Activated naive CD4-positive, alpha-beta T cell treated with anti-CD3 and anti-CD28 coated beads for 36 hours (primary cell): ENCODE results near the gene KIF16B. TPM values are rescaled to one million over a fixed set of nuclear protein-coding genes. Genes with fewer than 3 reads are reported as not detected.
"Not testable (repeated sequence)": the region's sequence is repeated elsewhere in the genome, so short reads cannot be mapped to it uniquely, and the experiment has no call there.

Source experiments
- CTCF ChIA-PET: fragments of 350-600 bp; sonication (Branson Sonifier 250); formaldehyde crosslinking; loops from one replicate; lab custom pipeline; 2021; ENCODE audit warnings: antibody characterized with exemption; lab: Charles Lee
- DNase-seq: peaks from one replicate; pipeline ENCODE4 v3.0.0-alpha.2; 2020
- H3K27ac Mint-ChIP-seq: one replicate; pipeline ENCODE4 v1.8.0; 2021; ENCODE audit warnings: mild to moderate bottlenecking, mixed read lengths
- H3K27me3 Mint-ChIP-seq: one replicate; pipeline ENCODE4 v1.8.0; 2021; ENCODE audit warnings: low read depth, mixed read lengths
- H3K36me3 Mint-ChIP-seq: one replicate; pipeline ENCODE4 v1.8.0; 2021; ENCODE audit warnings: low read depth, mixed read lengths
- H3K4me1 Mint-ChIP-seq: one replicate; pipeline ENCODE4 v1.8.0; 2021; ENCODE audit warnings: low read depth, mixed read lengths
- H3K4me3 Mint-ChIP-seq: one replicate; pipeline ENCODE4 v1.8.0; 2021; ENCODE audit warnings: mild to moderate bottlenecking, moderate library complexity, mixed read lengths
- H3K9me3 Mint-ChIP-seq: one replicate; pipeline ENCODE4 v1.8.0; 2021; ENCODE audit warnings: mixed read lengths
- intact Hi-C: fragments of 100-400 bp; cut with micrococcal nuclease; formaldehyde crosslinking; loops from one replicate; pipeline ENCODE4 v1.15.1; 2023
- total RNA-seq, 2 experiments: library from RNA; stranded (reverse); gene quantifications; one replicate each; pipeline ENCODE4 v1.2.3, GENCODE V29; 2021

Gene KIF16B
- total RNA-seq, 2 experiments from 2014 or later, result 5.1 to 5.6 TPM

DNA sequence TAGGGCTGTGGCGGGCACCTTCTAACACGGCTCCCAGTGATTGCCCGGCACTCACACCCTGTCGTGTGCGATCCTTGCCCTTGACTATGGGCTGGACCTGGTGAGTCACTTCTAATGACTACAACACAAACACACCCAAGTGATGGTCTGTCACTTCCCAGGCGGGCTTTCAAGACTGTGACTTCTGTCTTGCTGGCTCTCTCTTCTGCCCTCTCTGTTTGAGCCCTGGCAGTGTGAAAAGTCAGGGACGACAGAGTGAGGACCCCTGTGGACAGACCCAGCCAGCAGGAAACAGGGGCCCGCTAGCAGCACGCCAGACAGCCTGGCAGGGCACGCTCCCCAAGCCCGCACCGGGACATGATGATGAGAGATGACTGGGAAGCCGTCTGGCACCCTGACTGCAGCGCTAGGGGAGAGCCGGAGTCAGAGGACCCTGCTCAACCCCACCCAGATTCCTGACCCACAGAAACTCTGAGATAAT is 43.0 kb downstream of the KIF16B start:
- Mint-ChIP-seq H3K9me3 (no peaks in the 10 kb centered on the region), H3K27me3 (no peaks in the 10 kb centered on the region), H3K27ac (no peak overlapping the region), H3K4me3 (no peak overlapping the region), H3K36me3 (peaks cover 14% of the 10 kb centered on the region), H3K4me1 (no peaks in the 10 kb centered on the region)
- CTCF ChIA-PET, result no interaction called here
- intact Hi-C loops, result no loop called here
- no peak for DNase-seq

DNA sequence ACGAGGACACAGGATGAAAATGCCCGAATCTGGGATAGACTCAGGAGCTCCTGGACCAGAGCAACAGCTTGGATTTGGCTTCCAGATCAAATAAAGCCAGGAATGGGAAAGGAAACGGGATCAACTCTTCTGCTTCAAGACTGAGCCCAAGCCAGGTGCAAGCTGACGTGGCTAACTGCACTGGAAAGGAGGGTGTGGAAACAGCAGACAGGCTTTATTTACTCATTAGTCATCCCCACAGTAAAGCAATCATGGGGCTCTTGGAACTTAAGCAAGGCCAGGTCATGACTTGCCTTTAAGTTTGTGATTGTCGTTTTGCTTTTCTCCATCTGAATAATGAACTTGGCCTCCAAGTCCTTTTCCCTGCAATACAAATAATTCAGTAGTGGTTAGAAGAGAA is 45.2 kb downstream of the KIF16B start:
- H3K4me1 Mint-ChIP-seq, result no peaks in the 10 kb centered on the region
- peaks cover 29% of the 10 kb centered on the region for H3K36me3 Mint-ChIP-seq
- H3K27me3 Mint-ChIP-seq, result no peaks in the 10 kb centered on the region
- no peak for DNase-seq
- H3K9me3 Mint-ChIP-seq, result no peaks in the 10 kb centered on the region
- H3K4me3 Mint-ChIP-seq, result no peak overlapping the region
- H3K27ac Mint-ChIP-seq, result no peak overlapping the region
- CTCF ChIA-PET, result no interaction called here
- intact Hi-C loops, result no loop called here

GRCh38 chr20:16527438-16527837 is 45.8 kb downstream of the KIF16B start:
- Mint-ChIP-seq H3K36me3 (peaks cover 36% of the 10 kb centered on the region), H3K27ac (no peak overlapping the region), H3K27me3 (no peaks in the 10 kb centered on the region), H3K9me3 (no peaks in the 10 kb centered on the region), H3K4me1 (no peaks in the 10 kb centered on the region), H3K4me3 (no peak overlapping the region)
- intact Hi-C loops, result no loop called here
- DNase-seq, result no peak
- CTCF ChIA-PET, result no interaction called here

DNA sequence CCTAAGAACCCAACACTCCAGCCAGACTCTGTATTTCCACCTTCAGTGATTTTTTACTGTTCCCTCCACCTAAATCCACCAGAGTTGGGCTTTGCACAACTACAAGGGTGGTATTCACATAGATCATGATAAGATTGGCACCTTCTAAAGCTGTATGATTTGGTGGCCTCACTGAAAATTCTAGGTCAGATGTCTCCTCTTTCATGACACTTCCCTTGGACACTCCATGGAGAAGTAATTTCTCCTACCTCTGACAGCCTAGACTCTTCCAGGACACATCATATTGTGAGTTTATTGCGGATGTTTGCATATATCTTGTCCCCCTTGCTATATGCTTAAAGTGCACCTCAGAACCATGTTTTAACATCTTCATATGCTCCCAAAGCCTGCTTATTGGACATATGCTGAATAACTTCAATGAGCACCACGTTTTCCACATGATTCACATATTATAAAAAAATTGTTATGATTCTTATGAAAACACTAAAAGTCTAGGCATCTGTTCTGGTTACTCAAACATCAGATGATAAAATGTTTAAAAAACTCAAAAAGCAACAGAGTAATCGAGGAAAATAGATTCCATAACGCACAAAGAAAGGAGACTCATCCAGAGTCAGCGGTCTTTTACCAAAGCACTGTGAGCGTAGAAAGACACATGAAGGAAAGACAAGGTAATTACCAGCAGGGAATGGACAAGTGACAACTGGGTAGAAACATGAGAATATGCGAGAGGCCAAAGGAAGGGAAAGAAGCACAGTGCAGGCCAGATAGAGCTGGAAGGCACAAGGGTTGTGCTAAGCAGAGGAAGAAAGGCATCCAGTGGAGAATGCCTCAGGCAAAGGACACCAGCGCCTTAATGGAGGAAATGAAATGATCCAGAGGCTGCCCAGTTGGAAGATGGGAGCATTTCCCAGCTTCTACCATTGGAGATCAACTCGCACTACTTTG is 46.5 kb downstream of the KIF16B start:
- no peak for DNase-seq
- no peak overlapping the region for H3K4me3 Mint-ChIP-seq
- CTCF ChIA-PET, result no interaction called here
- no peaks in the 10 kb centered on the region for H3K9me3 Mint-ChIP-seq
- no peak overlapping the region for H3K27ac Mint-ChIP-seq
- H3K4me1 Mint-ChIP-seq, result no peaks in the 10 kb centered on the region
- H3K27me3 Mint-ChIP-seq, result no peaks in the 10 kb centered on the region
- peaks cover 36% of the 10 kb centered on the region for H3K36me3 Mint-ChIP-seq
- intact Hi-C loops, result no loop called here

DNA sequence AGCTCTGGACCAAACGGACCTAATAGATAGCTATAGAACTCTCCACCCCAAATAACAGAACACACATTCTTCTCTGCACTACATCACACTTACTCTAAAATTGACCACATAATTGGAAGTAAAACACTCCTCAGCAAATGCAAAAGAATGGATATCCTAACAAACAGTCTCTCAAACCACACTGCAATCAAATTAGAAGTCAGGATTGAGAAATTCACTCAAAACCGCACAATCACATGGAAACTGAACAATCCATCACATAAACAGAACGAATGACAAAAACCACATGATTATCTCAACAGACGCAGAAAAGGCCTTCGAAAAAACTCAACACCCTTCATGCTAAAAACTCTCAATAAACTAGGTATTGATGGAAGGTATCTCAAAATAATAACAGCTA is 50.6 kb downstream of the KIF16B start:
- H3K9me3 Mint-ChIP-seq, H3K27ac Mint-ChIP-seq: not testable (repeated sequence)

DNA sequence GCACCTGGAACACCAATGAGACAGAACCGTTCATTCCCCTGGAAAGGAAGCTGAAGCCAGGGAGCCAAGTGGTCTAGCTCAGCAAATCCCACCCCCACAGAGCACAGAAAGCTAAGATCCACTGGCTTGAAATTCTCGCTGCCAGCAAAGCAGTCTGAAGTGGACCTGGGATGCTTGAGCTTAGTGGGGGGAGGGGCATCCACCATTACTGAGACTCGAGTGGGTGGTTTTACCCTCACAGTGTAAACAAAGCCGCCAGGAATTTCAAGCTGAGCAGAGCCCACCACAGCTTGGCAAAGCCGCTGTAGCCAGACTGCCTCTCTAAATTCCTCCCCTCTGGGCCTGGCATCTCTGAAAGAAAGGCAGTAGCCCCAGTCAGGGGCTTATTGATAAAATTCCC is 53.1 kb downstream of the KIF16B start:
- H3K9me3 Mint-ChIP-seq, result no peaks in the 10 kb centered on the region
- H3K4me3 Mint-ChIP-seq, result no peak overlapping the region
- CTCF ChIA-PET, result interaction anchor here (1.5 kb wide), 1 partner anchor 241 kb away, joined by 3 read pairs; no protein-coding TSS in a partner anchor
- no peak overlapping the region for H3K27ac Mint-ChIP-seq
- H3K36me3 Mint-ChIP-seq, result peaks cover 22% of the 10 kb centered on the region
- no peak for DNase-seq
- H3K27me3 Mint-ChIP-seq, result no peaks in the 10 kb centered on the region
- peaks cover 5% of the 10 kb centered on the region for H3K4me1 Mint-ChIP-seq
- intact Hi-C loops, result no loop called here

More for the DNA sequence above, 50.6 kb downstream of the KIF16B start:
- H3K36me3 Mint-ChIP-seq, result peaks cover 36% of the 10 kb centered on the region
- H3K27me3 Mint-ChIP-seq, DNase-seq, H3K4me3 Mint-ChIP-seq, intact Hi-C loops, H3K4me1 Mint-ChIP-seq: not testable (repeated sequence)
- CTCF ChIA-PET, result interaction anchor here (0.5 kb wide), 1 partner anchor 102 kb away, joined by 3 read pairs; no protein-coding TSS in a partner anchor

DNA sequence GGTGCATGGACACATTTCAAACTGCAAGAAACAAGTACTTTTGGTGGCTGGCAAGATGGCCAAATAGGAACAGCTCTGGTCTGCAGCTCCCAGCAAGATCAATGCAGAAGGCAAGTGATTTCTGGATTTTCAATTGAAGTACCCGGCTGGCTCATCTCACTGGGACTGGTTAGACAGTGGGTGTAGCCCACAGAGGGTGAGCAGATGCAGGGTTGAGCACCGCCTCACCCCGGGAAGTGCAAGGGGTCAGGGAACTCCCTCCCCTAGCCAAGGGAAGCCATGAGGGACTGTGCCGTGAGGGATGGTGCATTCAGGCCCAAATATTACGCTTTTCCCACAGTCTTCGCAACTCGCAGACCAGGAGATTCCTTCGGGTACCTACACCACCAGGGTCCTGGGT is 53.6 kb downstream of the KIF16B start:
- not testable (repeated sequence) for H3K27me3 Mint-ChIP-seq, DNase-seq, H3K9me3 Mint-ChIP-seq, H3K4me3 Mint-ChIP-seq, H3K4me1 Mint-ChIP-seq, H3K27ac Mint-ChIP-seq
- intact Hi-C loops, result loop anchor here (2.0 kb wide), 1 partner anchor 301 kb away; no protein-coding TSS in a partner anchor
- CTCF ChIA-PET, result interaction anchor here (1.5 kb wide), 1 partner anchor 241 kb away, joined by 3 read pairs; no protein-coding TSS in a partner anchor
- peaks cover 17% of the 10 kb centered on the region for H3K36me3 Mint-ChIP-seq

GRCh38 chr20:16518784-16519084 is 54.5 kb downstream of the KIF16B start:
- no peak overlapping the region for H3K4me3 Mint-ChIP-seq
- no peaks in the 10 kb centered on the region for H3K27me3 Mint-ChIP-seq
- CTCF ChIA-PET, result interaction anchor here (1.0 to 1.5 kb wide), 2 partner anchors 243 to 303 kb away, joined by 3 read pairs; no protein-coding TSS in a partner anchor
- intact Hi-C loops, result loop anchor here (1.0 to 2.0 kb wide), 2 partner anchors 243 to 302 kb away; no protein-coding TSS in a partner anchor
- no peak for DNase-seq
- no peak overlapping the region for H3K27ac Mint-ChIP-seq
- peaks cover 5% of the 10 kb centered on the region for H3K4me1 Mint-ChIP-seq
- H3K36me3 Mint-ChIP-seq, result peaks cover 15% of the 10 kb centered on the region
- H3K9me3 Mint-ChIP-seq, result no peaks in the 10 kb centered on the region

- Mint-ChIP-seq H3K4me1 (peaks cover 5% of the 10 kb centered on the region), H3K9me3 (no peaks in the 10 kb centered on the region), H3K4me3 (no peak overlapping the region), H3K27ac (no peak overlapping the region), H3K27me3 (no peaks in the 10 kb centered on the region), H3K36me3 (peaks cover 12% of the 10 kb centered on the region)
- intact Hi-C loops, result loop anchor here (1.0 to 2.0 kb wide), 2 partner anchors 243 to 303 kb away; no protein-coding TSS in a partner anchor
- peak; percentile 55 for DNase-seq
- CTCF ChIA-PET, result interaction anchor here (0.9 to 1.5 kb wide), 3 partner anchors 119 to 304 kb away, joined by 3 read pairs; no protein-coding TSS in a partner anchor
Observed at GRCh38 chr20:16517946-16518783, 55.1 kb downstream of the KIF16B start.

GRCh38 chr20:16516794-16517193 is 56.5 kb downstream of the KIF16B start:
- intact Hi-C loops, result no loop called here
- Mint-ChIP-seq H3K4me1 (peaks cover 5% of the 10 kb centered on the region), H3K4me3 (no peak overlapping the region), H3K27ac (no peak overlapping the region), H3K27me3 (no peaks in the 10 kb centered on the region), H3K36me3 (peaks cover 4% of the 10 kb centered on the region), H3K9me3 (no peaks in the 10 kb centered on the region)
- CTCF ChIA-PET, result interaction anchor here (0.7 kb wide), 1 partner anchor 212 kb away, joined by 5 read pairs; no protein-coding TSS in a partner anchor
- DNase-seq, result no peak

DNA sequence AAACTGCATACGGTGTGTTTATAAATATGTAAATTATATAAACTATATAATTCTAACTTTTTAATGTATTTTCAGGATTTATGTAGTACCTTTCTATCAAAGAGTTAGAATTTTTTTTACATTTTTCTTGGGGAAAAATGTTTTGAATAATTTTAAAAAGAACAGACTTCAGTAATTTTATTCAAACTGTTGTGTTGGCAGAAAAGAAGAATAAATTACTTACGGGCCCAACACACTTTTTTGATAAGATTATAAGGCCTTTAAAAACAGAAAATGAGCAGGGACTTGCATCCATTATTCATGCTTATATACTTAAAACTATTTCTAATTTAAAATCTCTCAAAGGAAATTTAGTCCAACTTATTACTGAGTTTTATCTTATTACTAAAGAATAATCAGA is 58.2 kb downstream of the KIF16B start:
- Mint-ChIP-seq H3K27me3 (no peaks in the 10 kb centered on the region), H3K4me1 (peaks cover 5% of the 10 kb centered on the region), H3K27ac (no peak overlapping the region), H3K4me3 (no peak overlapping the region), H3K36me3 (peaks cover 6% of the 10 kb centered on the region), H3K9me3 (no peaks in the 10 kb centered on the region)
- no peak for DNase-seq
- intact Hi-C loops, result no loop called here
- CTCF ChIA-PET, result no interaction called here

DNA sequence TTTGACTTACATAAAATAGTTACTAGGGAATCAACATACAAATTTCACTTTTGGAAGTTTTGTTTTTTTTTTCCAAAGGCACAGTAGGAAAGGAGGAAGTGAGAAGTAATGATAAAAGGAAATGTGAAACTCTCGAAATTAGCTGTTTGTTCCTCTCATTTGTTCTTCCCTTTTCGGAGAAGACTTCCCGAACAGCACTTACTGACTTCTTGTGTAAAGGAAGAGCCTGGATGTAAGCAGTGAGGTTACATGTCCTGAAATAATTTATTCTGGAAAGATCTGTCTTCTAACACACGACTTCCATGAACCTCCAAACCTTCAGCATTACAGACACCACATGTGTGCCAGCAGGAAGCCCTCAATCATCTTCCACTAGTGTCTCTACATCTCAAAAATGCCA is 59.1 kb downstream of the KIF16B start:
- Mint-ChIP-seq H3K9me3 (no peaks in the 10 kb centered on the region), H3K36me3 (peaks cover 6% of the 10 kb centered on the region), H3K4me3 (no peak overlapping the region), H3K27ac (no peak overlapping the region), H3K27me3 (no peaks in the 10 kb centered on the region), H3K4me1 (peaks cover 4% of the 10 kb centered on the region)
- CTCF ChIA-PET, result no interaction called here
- intact Hi-C loops, result no loop called here
- no peak for DNase-seq
